ENCODE measurements around the gene ABR.
A peak's percentile ranks its signal among the peaks of the same experiment; 100 is the strongest.
"Not testable (repeated sequence)": the region's sequence is repeated elsewhere in the genome, so short reads cannot be mapped to it uniquely, and the experiment has no call there.

Gene ABR

DNA sequence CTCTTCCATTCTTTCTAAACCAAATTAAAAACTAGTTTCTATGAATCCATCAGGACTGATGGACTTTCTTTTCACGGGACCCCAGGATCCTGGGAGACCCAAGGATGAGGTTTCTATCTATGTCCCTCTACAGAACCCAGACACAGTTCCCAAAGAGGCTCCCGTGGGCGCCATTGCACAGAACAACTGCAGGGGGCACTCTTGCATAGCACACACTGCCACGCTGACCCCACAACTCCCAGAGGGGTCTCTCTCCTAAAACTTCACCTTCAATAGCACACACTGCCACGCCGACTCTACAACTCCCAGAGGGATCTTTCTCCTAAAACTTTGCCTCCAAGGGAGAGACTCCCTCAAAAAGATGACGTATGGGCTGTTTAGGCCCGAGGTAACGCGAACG, 9.0 kb downstream of the ABR start:
- no peak for DNase-seq

DNA sequence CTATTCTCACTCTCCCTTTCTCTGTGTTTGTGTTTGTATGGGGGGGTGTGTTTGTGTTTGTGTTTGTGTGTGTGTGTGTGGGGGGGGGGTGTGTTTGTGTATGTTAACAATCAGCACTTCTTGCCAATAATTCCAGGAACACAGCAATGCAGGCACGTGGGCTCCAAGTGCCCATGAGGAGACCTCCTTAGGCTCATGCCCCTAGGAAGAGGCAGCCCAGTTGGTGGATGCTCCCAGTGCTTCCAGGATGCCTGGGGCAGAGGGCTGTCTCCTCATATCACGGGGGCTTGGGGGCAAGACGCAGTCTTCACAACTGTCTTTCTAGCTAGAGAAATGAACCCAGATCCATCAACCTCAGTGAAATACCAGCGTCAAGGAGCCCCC, 9.9 kb downstream of the ABR start:
- DNase-seq: no peak

DNA sequence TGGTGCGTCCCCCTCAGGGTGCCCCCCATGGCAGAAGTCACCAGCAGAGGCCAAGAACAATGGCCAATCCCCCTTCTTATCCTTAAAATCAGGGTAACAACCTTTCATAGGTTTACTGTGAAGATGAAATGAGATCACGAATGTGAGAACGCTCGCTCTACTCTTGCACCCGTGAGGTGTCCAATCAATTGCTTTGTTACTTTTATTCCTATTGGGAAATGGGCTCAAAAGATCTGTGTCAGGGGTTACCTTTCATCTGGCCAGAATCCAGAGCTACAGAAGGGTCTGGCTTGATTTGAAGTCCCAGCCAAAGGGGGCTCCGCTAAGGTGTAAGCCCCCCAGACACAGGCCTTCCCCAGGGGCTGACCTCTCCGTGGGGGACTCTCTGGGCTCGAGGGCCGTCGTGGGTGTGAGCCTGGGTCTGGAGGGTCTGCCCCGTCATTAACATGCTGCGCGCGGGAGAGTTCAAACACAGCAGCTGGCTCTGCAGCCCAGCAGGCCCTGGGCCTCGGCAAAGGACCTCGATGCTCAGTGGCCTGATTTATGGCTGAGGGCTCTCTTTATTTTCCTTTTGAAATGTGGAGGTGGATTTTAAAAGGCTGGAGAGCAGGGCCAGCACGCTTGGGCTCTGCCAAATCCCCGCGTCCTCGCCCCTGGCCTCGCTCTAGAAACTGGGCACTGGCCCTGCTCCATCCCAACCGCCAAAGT, 10.4 kb downstream of the ABR start:
- no peak for DNase-seq

DNA sequence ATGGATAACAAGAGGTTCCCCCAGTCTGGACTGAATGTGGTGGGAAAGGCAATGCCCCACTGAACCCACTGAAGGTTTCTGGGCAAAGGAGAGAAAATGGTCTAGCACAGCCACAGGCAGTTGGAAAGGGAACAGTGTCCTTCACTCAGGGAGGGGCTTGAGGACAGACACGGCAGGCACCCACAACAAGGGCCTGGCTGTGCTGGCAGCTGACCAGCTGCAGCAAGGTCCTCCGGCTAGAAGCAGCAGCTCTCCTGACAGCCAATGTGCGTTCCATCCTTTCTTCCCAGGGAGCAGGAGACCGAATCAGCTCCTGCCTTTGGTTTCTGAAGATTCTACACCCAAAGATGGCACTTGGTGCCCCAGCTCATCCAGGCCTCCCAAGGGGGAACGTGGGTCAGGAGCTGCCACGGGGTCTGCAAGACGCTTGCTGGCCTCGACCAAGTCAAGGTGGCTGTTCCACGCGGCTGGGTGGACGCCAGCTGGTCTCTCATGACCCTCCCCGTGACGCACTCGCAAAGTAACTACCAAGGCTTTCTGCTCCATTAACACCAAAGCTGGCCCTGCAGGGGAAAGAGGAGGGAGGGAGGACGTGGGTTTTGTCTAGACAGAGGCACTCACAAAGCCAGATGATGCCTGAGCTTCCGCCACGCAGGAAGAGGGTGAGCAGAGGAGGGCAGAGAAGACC, 11.1 kb downstream of the ABR start:
- no peak for DNase-seq

DNA sequence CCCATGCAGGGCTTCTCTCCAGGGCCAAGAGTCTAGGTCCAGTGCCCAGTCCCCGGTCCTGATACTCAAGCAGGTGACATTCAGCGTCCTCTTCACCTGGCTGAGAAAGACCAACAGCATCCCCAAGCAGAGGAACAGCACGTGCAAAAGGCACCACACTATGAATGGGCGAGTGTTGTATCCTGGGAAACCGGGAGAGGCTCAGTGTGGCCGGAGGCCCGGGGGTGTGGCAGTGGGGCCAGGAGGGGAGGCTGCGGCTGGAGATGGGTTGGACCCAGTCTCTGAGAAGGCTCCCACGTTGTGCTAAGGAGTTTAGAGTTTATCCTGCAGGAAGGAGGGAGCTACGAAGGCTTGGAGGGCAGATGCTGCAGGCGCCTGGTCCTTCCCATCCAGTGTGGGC, 13.5 kb downstream of the ABR start:
- no peak for DNase-seq

DNA sequence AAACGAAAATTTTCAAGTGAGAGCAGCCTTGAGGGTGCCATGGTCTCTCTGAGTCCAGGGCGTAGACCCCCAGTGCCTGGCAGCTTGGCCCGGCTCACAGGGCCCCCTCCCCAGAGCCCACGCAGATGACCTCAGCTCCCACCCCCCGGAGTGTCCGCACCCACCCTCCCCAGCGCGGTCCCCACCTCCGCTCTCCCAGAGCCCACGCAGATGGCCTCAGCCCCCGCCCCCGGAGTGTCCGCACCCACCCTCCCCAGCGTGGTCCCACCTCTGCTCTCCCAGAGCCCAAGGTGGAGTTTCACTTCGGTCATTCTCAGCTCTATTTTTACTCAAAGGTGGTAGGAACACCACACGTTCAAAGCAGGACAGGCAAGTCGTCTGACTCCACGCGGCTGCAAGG, 13.9 kb downstream of the ABR start:
- no peak for DNase-seq

DNA sequence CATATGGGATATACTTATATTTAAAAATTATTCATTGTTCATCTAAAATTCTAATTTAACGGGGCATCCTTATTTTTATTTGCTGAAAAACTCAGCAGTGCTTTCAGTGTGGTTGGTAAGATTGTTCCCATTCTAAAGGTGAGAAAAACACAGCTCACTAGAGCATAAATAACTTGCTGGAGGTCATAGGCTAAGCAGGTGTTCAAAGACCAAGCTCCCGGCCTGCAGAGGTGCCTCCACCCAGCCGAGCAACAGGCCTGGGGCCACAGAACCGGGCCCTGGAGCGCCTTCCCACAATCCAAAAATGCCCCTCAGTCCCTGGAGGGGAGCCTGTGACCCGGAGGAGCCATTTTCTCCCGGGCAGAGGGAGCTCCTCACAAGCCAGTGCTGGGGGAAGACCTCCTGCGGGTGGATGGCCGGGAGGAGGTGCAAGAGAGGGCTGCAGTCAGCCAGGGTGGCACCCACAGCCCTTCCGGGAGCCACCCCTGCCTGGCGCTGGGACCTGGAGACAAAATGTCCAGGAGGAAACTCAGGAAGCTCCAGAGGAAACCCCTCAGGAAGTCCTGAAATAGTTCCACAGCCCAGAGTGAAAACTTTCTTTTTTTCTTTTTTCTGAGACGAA, 14.7 kb downstream of the ABR start:
- no peak for DNase-seq

DNA sequence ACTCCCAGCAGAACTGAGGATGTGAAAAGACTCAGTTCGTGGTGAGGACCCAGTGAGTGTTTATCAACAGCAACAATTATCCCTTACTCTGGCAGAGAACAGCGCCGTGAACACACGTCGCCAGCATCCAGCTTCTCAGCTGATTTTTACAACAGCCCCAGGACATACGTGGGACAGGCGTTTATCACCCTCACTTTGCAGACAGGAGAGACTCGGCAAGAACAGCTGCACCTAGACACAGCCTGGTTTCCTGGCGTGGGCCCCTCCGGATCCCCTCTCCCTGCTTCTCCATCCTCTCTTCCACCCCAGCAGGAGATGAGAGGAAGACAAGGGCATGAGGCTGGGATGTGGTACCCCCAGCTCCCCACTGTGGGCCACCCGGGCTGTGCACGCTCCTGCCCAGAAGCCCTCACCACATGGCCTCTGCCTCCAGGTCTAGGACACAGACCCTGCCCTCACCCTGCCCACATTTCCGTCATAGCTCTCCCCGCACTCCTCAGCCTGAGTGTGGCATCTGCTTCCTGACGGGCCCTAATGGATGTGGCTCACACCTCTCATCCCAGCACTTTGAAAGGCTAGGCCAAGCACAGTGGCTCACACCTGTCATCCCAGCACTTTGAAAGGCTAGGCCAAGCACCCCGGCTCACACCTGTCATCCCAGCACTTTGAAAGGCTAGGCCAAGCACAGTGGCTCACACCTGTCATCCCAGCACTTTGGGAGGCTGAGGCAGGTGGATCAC, 17.5 kb downstream of the ABR start:
- no peak for DNase-seq

DNA sequence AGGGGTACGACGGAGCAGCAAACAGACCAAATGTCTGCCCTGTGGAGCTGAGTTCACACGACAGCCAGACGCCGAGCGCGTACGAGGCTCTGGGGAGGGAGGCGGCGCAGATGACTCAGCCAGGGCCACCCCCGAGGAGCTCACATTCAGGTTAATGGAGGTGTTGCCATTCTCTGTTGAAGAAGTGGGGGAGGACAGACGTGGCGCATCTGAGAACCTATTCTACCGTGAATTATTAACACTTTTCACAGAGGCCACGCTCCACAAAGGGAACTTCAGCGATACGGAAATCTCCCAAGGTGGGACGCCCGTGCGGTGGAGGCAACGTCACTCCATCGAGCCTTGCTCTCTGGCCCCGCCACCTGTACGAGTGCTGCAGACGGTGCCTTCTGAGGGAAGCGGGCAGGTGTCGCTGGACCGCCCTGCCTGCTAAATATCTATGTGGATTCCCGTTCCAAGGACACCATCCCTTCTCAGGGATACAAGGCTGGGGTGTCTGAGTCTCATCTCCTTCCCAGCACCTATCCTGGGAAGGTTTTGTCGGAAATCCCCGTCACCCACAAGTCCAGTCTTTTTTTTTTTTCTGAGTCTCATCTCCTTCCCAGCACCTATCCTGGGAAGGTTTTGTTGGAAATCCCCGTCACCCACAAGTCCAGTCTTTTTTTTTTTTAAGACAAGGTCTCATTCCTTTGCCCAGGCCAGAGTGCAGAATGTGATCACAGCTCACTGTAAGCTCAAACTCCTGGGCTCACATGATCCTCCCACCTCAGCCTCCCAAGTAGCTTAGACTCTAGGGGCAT, 19.0 kb downstream of the ABR start:
- DNase-seq: no peak

DNA sequence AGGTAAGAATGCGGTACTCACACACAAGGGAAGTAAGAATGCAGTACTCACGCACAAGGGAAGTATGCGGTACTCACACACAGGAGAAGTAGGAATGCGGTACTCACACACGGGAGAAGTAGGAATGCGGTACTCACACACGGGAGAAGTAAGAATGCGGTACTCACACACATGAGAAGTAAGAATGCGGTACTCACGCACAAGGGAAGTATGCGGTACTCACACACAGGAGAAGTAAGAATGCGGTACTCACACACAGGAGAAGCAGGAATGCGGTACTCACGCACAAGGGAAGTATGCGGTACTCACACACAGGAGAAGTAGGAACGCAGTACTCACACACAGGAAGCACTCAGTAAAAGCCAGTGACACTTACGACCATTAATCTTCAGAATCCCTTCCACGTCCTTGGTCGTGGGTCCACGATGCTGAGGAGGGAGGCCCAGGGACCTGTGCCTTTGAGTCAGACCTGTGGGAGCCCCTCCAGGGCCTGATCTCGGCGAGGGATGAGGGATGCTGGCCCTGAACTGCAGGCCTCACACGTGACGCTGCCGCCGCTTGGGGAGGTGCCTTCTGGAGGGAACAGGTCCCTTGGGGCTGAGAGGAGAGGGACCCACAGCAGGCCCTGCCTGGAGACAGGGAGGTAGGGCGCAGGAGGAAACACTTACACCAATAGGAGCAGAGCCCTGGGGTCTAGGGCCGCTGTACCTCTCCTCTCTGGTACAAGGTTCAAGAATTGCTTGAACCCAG, 20.2 kb downstream of the ABR start:
- no peak for DNase-seq

DNA sequence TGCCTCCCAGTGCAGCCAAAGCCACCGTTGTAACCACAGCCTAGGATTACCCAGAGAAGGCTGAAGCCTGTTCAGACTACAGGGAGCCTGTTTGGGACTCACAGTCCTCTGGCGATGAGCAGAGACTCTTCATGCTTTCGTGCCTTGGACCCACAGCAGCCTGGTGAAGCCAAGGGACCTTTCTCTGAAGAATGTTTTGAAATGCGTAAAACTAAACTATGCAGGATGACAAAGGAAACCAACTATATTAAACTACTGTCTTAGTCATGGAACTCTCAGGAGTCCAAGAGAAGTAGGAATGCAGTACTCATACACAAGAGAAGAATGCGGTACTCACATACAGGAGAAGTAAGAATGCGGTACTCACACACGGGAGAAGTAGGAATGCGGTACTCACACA, 20.9 kb downstream of the ABR start:
- DNase-seq: no peak

DNA sequence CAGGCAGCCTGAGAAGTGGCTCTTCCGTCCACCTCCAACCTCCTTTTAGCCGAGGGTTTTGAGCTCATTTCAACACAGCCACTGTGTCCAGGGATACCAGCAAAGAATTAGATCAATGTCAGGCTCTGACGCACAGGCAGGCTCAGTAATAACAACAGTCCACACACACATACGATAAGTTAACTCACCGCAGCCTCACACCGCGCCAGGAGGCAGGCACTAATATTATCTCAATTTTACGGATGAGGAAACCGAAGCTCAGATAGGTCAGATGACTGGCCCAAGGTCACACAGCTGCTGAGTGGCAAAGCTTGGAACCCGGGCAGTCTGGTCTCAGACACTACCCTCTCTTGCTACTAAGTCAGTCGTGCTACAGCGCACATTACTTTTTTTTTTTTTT, 22.9 kb downstream of the ABR start:
- no peak for DNase-seq

DNA sequence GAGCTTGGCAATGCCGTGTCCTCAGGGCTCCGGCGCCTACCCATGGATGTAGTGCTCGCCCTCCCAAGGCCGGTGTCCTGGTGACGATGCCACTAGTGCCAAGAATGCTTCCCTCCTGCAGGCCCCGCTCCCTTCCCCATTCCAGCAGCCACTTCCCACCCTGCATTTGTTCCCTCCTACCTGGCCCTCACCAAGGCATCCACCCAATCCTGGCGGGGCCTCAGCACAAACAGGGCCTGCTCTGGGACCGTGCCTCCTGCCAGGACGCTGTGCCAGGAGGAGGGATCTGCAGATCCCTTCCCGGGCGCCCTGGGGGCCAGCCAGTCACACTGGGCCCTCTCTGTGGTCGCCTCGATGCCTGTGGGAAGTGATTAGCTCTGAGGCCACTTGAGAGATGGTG, 25.1 kb downstream of the ABR start:
- DNase-seq: no peak

DNA sequence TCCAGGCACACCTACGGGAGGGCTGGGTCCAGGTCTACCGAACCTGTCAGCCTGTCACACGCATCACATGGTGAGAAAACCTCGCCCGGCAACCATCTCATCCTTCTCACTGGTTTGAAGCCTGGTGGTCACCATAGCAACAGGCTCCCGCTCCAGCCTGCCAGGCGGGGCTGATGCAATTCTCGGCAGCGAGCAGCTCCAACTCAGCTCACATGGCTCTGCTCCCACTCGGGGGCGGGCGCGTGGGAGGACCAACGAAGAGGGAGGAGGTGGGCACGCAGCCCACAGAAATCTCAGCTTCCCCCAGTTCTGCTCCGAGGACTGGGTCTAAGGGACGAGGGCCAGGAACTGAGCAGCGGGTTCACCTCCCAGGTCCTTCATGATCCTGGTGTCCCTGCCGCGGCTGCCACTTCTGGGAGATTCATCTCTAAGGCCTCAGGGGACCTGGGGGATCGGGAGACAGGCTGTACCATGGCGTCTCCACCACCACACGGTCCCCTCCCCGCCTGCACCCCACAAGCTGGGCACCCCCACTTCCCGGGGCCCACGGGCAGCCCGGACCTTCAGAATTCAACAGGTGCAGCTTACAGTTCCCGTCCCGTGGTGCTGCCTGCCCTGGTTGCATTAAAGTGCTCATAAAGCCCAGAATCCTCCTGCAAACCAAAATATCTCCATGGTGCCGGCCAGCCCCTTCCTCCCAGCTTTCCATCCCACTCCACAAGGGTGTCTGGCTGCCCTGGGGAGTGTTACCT, 25.8 kb downstream of the ABR start:
- peak; percentile 20 for DNase-seq

DNA sequence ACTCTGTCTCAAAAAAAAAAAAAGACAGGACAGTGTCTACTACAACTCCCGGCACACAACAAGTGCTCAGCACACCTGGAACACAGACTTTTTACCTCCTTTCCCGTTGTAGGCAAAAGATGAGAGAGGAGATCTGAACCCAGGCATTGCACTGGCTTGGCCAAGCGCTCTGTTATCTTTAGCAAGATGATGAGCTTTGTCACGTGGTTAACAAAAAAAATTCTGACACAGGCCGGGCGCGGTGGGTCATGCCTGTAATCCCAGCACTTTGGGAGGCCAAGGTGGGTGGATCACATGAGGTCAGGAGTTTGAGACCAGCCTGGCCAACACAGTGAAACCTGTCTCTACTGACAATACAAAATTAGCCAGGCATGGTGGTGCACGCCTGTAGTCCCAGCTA, 27.2 kb downstream of the ABR start:
- DNase-seq: not testable (repeated sequence)

DNA sequence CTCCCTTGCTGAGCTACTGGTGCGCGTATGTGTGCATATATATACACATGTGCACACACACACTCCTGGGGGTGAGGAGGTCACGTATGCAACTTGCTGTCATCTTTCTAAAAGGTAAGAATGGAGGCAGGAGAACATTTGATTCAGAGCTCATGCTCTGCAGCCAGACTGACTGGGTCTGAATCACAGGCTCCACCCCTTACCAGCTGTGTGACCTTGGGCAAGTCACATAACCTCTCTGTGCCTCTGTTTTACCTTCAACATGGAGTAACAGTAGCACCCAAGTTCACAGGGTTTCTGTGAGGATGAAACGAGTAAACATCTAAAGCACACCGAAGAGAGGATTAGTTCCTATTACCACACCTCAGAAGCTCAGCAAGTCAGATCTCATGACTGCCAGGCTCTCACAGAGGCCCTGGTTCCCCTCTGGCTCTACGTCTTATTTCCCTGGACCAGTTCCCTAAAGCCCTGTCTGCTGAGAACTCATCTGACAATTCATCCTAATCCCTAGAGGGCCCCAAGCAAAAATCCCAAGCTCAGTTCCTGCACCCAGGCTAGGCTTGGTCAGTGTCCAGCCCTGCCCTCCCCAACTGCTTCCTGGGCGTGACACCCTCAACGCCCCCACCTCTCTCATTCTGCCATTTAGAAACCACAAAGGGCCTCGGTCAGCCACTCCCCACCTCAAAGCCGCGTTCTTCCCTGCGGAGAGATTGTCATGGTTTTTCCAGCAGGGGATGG, 28.7 kb downstream of the ABR start:
- no peak for DNase-seq

DNA sequence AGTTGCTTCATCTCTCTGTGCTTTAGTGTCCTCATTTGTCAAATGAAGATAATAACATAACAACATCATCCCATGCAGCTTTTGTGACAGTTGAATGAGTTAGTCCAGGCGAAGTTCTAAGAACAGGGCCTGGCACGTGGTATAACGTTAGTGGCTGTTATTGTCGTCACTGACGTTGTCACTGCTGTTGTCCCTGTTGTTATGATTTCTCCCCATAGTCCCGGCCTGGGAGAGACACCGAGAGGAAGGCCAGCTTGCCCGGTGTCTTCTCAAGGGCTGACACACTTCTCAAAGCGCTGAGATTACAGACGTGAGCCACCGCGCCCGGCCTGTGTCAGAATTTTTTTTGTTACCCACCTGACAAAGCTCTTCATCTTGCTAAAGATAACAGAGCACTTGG, 29.9 kb downstream of the ABR start:
- DNase-seq: no peak

DNA sequence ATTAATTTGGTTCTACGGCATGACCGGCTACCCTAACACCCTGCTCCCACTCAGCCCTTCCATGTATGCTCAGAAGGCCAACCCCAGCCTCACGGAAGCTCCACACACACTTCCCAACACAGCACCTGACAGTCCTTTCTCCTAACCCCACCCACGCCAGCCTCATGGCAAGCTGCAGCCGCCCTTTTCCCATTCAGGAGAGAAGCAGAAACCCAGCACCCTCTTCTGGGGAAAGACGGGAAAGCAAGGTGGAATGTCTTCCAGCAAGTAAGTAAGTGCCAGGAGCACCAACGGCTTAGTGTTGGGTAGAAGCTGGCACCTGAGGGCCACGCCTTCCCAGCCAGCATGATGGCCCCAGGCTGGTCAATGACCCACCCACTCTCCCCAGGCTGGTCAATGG, 32.1 kb downstream of the ABR start:
- DNase-seq: no peak

DNA sequence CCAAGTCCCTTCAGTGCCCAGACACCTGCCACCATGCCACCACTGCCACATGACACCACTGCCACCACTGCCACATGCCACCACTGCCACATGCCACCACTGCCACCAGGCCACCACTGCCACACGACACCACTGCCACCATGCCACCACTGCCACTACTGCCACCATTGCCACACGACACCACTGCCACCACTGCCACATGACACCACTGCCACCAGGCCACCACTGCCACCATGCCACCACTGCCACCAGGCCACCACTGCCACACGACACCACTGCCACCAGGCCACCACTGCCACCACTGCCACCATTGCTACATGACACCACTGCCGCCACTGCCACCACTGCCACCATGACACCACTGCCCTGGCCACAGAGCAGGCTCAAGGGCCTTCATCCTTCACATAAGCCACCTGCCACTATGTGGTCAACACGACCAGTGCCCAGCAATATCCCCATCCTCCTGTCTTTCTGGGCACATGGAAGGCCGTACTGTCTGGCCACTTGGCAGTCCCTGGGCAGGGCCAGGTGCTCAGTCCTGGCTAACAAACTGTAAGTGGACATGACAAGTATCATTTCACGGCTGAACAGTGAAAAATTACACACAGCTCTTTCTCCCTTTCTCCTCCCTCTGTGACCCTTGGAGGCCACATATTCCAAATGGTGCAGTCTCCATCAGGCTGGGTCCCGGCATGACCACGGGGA, 33.1 kb downstream of the ABR start:
- DNase-seq: no peak

All from RPMI8226 (cell line).